ENCODE results near the gene CNOT11.

Gene CNOT11

DNA sequence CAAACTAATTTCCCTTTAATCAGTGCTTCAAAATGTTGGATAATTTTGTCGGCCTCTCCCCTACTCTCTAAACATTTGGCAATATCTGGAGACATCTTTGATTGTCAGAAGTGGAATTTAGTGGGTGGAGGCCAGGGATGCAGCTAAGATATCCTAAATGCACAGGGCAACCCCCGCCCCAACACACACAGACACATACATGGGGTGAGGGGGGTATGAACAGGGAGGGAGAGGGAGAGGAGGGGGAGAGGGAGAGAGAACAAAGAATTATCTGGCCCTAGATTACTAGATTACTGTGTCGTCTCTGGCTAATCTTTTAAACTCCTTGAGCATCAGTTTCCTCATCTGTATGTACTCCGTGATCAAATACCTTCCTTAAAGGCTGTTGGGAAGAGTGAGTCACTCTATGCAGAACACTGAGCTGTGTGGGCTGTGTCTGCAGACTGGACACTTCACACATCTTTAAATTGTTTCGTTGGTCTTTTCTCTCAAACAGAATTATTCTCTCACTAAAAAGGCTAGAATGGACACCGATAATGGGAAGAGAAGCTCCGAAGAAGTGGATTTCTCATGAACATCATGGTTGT is 52.9 kb downstream of the CNOT11 start:
- no peak overlapping the region for H2BK5ac ChIP-seq (ENCODE audit: low read depth, low read length, poor library complexity, severe bottlenecking)
- WGBS: 69% methylated on average over 4 of the region's 7 CpGs

GRCh38 chr2:101306410-101306809 is 53.7 kb downstream of the CNOT11 start:
- no peak overlapping the region for H3K23ac ChIP-seq (ENCODE audit: low read length in 2 of 2)
- H2BK15ac ChIP-seq (ENCODE audit: low read depth, poor library complexity, severe bottlenecking): no peak overlapping the region
- H3K4me1 ChIP-seq (ENCODE audit: control insufficient read depth, insufficient read depth, low read depth, low read length): peaks cover 14% of the 10 kb centered on the region
- H3K9me3 ChIP-seq (ENCODE audit: control insufficient read depth, low read length): no peaks in the 10 kb centered on the region
- 84% methylated on average over 7 of the region's 7 CpGs for WGBS
- peak overlapping the region in 1 of 2 experiments; percentile 4 for H3K18ac ChIP-seq (ENCODE audit: low read depth in 1 of 2, low read length in 2 of 2)
- H3K4me2 ChIP-seq (ENCODE audit: low read length, poor library complexity, severe bottlenecking): peak overlapping the region; percentile 4
- H2AFZ ChIP-seq (ENCODE audit: low read depth, low read length): no peak overlapping the region
- peak overlapping the region; percentile 97 for H3K9ac ChIP-seq (ENCODE audit: low read length)
- peaks cover 3% of the 10 kb centered on the region for H3K79me1 ChIP-seq (replicated peaks; ENCODE audit: low read length, poor library complexity, severe bottlenecking)
- no peak overlapping the region for H2BK5ac ChIP-seq (ENCODE audit: low read depth, low read length, poor library complexity, severe bottlenecking)
- H3K27me3 ChIP-seq (ENCODE audit: control insufficient read depth in 1 of 2, insufficient read depth in 1 of 2, low read length in 2 of 2): no peaks in the 10 kb centered on the region
- no peak for DNase-seq
- no peak overlapping the region for H3K27ac ChIP-seq (ENCODE audit: low read length, poor library complexity, severe bottlenecking)
- peak overlapping the region in 1 of 2 experiments; percentile 95 for H3K4me3 ChIP-seq (ENCODE audit: insufficient read depth in 1 of 2, low read depth in 1 of 2, low read length in 2 of 2)
- no peak overlapping the region for H4K8ac ChIP-seq (ENCODE audit: low read length)
- H3K36me3 ChIP-seq (ENCODE audit: control insufficient read depth in 1 of 2, insufficient read depth in 2 of 2, low read depth in 1 of 2, low read length in 2 of 2): peaks cover 0 to 15% of the 10 kb centered on the region in 2 experiments
- no peak overlapping the region for H3K4ac ChIP-seq (ENCODE audit: low read depth in 1 of 2, low read length in 2 of 2)
- H2AK5ac ChIP-seq (ENCODE audit: low read length, severe bottlenecking): no peak overlapping the region
- no peak overlapping the region for H4K91ac ChIP-seq (ENCODE audit: low read length)
- peak overlapping the region in 1 of 2 experiments; percentile 87 for H3K14ac ChIP-seq (ENCODE audit: low read length in 2 of 2)
- H2BK120ac ChIP-seq (ENCODE audit: low read depth, low read length): no peak overlapping the region
- peak overlapping the region in 1 of 2 experiments; percentile 68 for H2BK12ac ChIP-seq (ENCODE audit: low read length in 2 of 2)

More for the DNA sequence above, 52.9 kb downstream of the CNOT11 start:
- H3K9me3 ChIP-seq (ENCODE audit: control insufficient read depth, low read length): no peaks in the 10 kb centered on the region
- H3K23ac ChIP-seq (ENCODE audit: low read length in 2 of 2): no peak overlapping the region
- peak overlapping the region; percentile 10 for H3K4me2 ChIP-seq (ENCODE audit: low read length, poor library complexity, severe bottlenecking)
- peaks cover 14% of the 10 kb centered on the region for H3K4me1 ChIP-seq (ENCODE audit: control insufficient read depth, insufficient read depth, low read depth, low read length)
- H4K8ac ChIP-seq (ENCODE audit: low read length): no peak overlapping the region
- H3K27me3 ChIP-seq (ENCODE audit: control insufficient read depth in 1 of 2, insufficient read depth in 1 of 2, low read length in 2 of 2): no peaks in the 10 kb centered on the region
- no peak overlapping the region for H3K4ac ChIP-seq (ENCODE audit: low read depth in 1 of 2, low read length in 2 of 2)
- H3K14ac ChIP-seq (ENCODE audit: low read length in 2 of 2): peak overlapping the region in 1 of 2 experiments; percentile 79
- peaks cover 5% of the 10 kb centered on the region for H3K79me1 ChIP-seq (replicated peaks; ENCODE audit: low read length, poor library complexity, severe bottlenecking)
- H3K4me3 ChIP-seq (ENCODE audit: insufficient read depth in 1 of 2, low read depth in 1 of 2, low read length in 2 of 2): peak overlapping the region in 1 of 2 experiments; percentile 95
- DNase-seq: peak; percentile 85
- no peak overlapping the region for H4K91ac ChIP-seq (ENCODE audit: low read length)
- no peak overlapping the region for H2BK120ac ChIP-seq (ENCODE audit: low read depth, low read length)
- no peak overlapping the region for H2AFZ ChIP-seq (ENCODE audit: low read depth, low read length)
- peak overlapping the region; percentile 97 for H3K9ac ChIP-seq (ENCODE audit: low read length)
- H3K36me3 ChIP-seq (ENCODE audit: control insufficient read depth in 1 of 2, insufficient read depth in 2 of 2, low read depth in 1 of 2, low read length in 2 of 2): peaks cover 2 to 16% of the 10 kb centered on the region in 2 experiments
- peak overlapping the region in 1 of 2 experiments; percentile 49 for H2BK12ac ChIP-seq (ENCODE audit: low read length in 2 of 2)
- no peak overlapping the region for H3K27ac ChIP-seq (ENCODE audit: low read length, poor library complexity, severe bottlenecking)
- no peak overlapping the region for H2AK5ac ChIP-seq (ENCODE audit: low read length, severe bottlenecking)
- no peak overlapping the region for H2BK15ac ChIP-seq (ENCODE audit: low read depth, poor library complexity, severe bottlenecking)
- peak overlapping the region in 1 of 2 experiments; percentile 32 for H3K18ac ChIP-seq (ENCODE audit: low read depth in 1 of 2, low read length in 2 of 2)

- peak overlapping the region in 1 of 2 experiments; percentile 94 for H3K4ac ChIP-seq (ENCODE audit: low read depth in 1 of 2, low read length in 2 of 2)
- H4K8ac ChIP-seq (ENCODE audit: low read length): no peak overlapping the region
- H3K4me3 ChIP-seq (ENCODE audit: insufficient read depth in 1 of 2, low read depth in 1 of 2, low read length in 2 of 2): peak overlapping the region; percentile 95 to 98
- H2BK5ac ChIP-seq (ENCODE audit: low read depth, low read length, poor library complexity, severe bottlenecking): no peak overlapping the region
- H2AK5ac ChIP-seq (ENCODE audit: low read length, severe bottlenecking): peak overlapping the region; percentile 53
- peaks cover 0 to 4% of the 10 kb centered on the region in 2 experiments for H3K36me3 ChIP-seq (ENCODE audit: control insufficient read depth in 1 of 2, insufficient read depth in 2 of 2, low read depth in 1 of 2, low read length in 2 of 2)
- no peaks in the 10 kb centered on the region for H3K27me3 ChIP-seq (ENCODE audit: control insufficient read depth in 1 of 2, insufficient read depth in 1 of 2, low read length in 2 of 2)
- H3K4me2 ChIP-seq (ENCODE audit: low read length, poor library complexity, severe bottlenecking): peak overlapping the region; percentile 92
- H3K4me1 ChIP-seq (ENCODE audit: control insufficient read depth, insufficient read depth, low read depth, low read length): peaks cover 14% of the 10 kb centered on the region
- no peak overlapping the region for H3K27ac ChIP-seq (ENCODE audit: low read length, poor library complexity, severe bottlenecking)
- peak overlapping the region in 1 of 2 experiments; percentile 98 for H3K14ac ChIP-seq (ENCODE audit: low read length in 2 of 2)
- H2BK120ac ChIP-seq (ENCODE audit: low read depth, low read length): no peak overlapping the region
- WGBS: 71% methylated on average over 9 of the region's 9 CpGs
- no peak overlapping the region for H2AFZ ChIP-seq (ENCODE audit: low read depth, low read length)
- H3K23ac ChIP-seq (ENCODE audit: low read length in 2 of 2): peak overlapping the region in 1 of 2 experiments; percentile 92
- peak overlapping the region; percentile 99 to 100 for H3K18ac ChIP-seq (ENCODE audit: low read depth in 1 of 2, low read length in 2 of 2)
- H2BK12ac ChIP-seq (ENCODE audit: low read length in 2 of 2): no peak overlapping the region
- H3K79me1 ChIP-seq (replicated peaks; ENCODE audit: low read length, poor library complexity, severe bottlenecking): peaks cover 3% of the 10 kb centered on the region
- no peak overlapping the region for H2BK15ac ChIP-seq (ENCODE audit: low read depth, poor library complexity, severe bottlenecking)
- peak overlapping the region; percentile 97 for H3K9ac ChIP-seq (ENCODE audit: low read length)
- DNase-seq: no peak
- no peaks in the 10 kb centered on the region for H3K9me3 ChIP-seq (ENCODE audit: control insufficient read depth, low read length)
- no peak overlapping the region for H4K91ac ChIP-seq (ENCODE audit: low read length)
Measured at GRCh38 chr2:101307503-101307902, 54.8 kb downstream of the CNOT11 start.

DNA sequence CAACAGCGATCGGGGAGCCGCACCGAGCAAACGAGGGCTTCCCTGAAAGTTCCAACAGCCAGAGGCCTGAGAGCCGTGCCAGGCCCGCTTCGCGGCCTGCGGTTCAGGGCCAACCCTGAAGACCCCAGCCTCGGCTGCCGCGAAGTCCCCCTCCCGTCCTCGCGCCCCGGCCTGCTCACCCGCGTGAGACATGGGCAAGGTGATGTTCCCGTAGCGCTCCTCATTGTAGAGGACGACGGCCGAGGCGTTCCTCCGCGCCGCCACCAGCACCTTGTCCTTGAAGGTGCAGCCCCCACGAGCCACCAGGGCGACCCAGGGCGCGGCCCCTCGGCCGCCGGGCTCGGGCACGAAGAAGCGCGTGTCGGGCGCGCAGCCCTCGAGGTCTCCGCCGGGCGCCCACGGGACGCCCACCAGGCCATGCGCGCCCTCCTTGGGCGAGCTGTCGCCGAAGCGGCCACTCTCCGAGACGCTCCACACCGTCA is 55.3 kb downstream of the CNOT11 start:
- H2AFZ ChIP-seq (ENCODE audit: low read depth, low read length): peak overlapping the region; percentile 79
- 2% methylated on average over 54 of the region's 57 CpGs for WGBS
- peak overlapping the region; percentile 97 for H3K9ac ChIP-seq (ENCODE audit: low read length)
- peak overlapping the region; percentile 95 to 98 for H3K4me3 ChIP-seq (ENCODE audit: insufficient read depth in 1 of 2, low read depth in 1 of 2, low read length in 2 of 2)
- peak overlapping the region; percentile 92 for H3K4me2 ChIP-seq (ENCODE audit: low read length, poor library complexity, severe bottlenecking)
- H3K36me3 ChIP-seq (ENCODE audit: control insufficient read depth in 1 of 2, insufficient read depth in 2 of 2, low read depth in 1 of 2, low read length in 2 of 2): peaks cover 0 to 2% of the 10 kb centered on the region in 2 experiments
- H2BK5ac ChIP-seq (ENCODE audit: low read depth, low read length, poor library complexity, severe bottlenecking): peak overlapping the region; percentile 32
- peak; percentile 41 for DNase-seq
- no peaks in the 10 kb centered on the region for H3K9me3 ChIP-seq (ENCODE audit: control insufficient read depth, low read length)
- H3K23ac ChIP-seq (ENCODE audit: low read length in 2 of 2): peak overlapping the region in 1 of 2 experiments; percentile 92
- peak overlapping the region; percentile 99 to 100 for H3K18ac ChIP-seq (ENCODE audit: low read depth in 1 of 2, low read length in 2 of 2)
- H2AK5ac ChIP-seq (ENCODE audit: low read length, severe bottlenecking): peak overlapping the region; percentile 53
- no peak overlapping the region for H2BK15ac ChIP-seq (ENCODE audit: low read depth, poor library complexity, severe bottlenecking)
- peaks cover 14% of the 10 kb centered on the region for H3K4me1 ChIP-seq (ENCODE audit: control insufficient read depth, insufficient read depth, low read depth, low read length)
- H3K79me1 ChIP-seq (replicated peaks; ENCODE audit: low read length, poor library complexity, severe bottlenecking): peaks cover 3% of the 10 kb centered on the region
- peak overlapping the region; percentile 74 for H2BK120ac ChIP-seq (ENCODE audit: low read depth, low read length)
- peak overlapping the region in 1 of 2 experiments; percentile 98 for H3K14ac ChIP-seq (ENCODE audit: low read length in 2 of 2)
- no peaks in the 10 kb centered on the region for H3K27me3 ChIP-seq (ENCODE audit: control insufficient read depth in 1 of 2, insufficient read depth in 1 of 2, low read length in 2 of 2)
- peak overlapping the region; percentile 57 to 94 for H3K4ac ChIP-seq (ENCODE audit: low read depth in 1 of 2, low read length in 2 of 2)
- no peak overlapping the region for H3K27ac ChIP-seq (ENCODE audit: low read length, poor library complexity, severe bottlenecking)
- peak overlapping the region; percentile 94 for H4K91ac ChIP-seq (ENCODE audit: low read length)
- H4K8ac ChIP-seq (ENCODE audit: low read length): peak overlapping the region; percentile 96
- peak overlapping the region; percentile 41 to 42 for H2BK12ac ChIP-seq (ENCODE audit: low read length in 2 of 2)

Measured in mesenchymal stem cell (in vitro differentiated cells and primary cell).